HG03103 (cell line): ENCODE measurements around the gene MAP2K5.

Source experiments
- ATAC-seq: cut with Tn5 transposase; IDR thresholded peaks from one replicate; pipeline ENCODE4 v1.9.1; 2021; ENCODE audit warnings: low read depth; ENCODE audit not compliant: unreplicated experiment

Gene MAP2K5

DNA sequence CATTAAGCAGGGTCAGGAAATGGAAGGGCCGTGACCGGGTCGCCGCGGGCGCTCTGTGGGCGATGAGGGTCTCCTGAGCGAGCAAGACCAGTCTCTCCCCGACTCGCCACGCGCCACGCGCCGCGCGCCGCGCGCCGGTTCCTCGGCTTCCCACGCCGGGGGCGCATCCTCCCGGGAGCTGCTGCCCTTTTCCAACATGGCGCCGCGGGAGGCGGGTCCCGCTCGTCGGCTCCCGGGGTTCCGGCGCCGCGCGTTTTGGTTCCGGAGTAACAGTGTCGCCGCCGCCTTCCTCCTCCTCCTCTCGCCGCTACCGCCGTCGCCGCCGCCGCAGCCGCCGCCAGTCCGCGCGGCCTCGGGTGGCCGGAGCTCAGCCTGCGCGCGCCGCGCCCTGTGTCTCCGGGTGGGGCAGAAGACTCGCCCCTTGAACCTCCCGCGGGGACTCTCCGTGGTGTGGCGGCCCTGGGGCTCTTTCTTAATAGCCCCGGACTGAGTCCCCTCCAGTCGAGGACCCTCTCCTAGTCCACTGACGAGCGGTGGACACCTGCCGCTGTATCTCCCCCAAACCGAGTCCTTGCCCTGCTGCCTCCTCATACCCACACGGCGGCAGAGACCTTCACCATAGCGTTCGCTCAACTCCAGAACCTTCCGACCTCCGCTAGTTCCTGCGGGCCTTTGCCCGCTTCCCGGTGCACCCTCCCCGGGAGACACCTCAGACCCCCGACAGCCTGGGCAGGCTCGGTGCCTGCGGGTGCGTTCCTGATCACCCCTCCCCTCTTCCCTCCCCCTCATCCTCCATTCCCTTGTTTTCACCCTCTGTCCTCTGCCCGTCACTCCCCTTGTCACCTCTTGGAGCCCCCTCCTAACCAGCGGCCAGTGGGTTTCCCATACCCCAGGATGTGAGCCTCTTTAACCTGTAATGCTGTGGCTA lies at the start of gene MAP2K5:
TSS of gene MAP2K5 (plus strand) at position 284 of the 928 bp plus-strand sequence. CDS start at position 917, 633 bp downstream.
- ATAC-seq, result peak; percentile 45

DNA sequence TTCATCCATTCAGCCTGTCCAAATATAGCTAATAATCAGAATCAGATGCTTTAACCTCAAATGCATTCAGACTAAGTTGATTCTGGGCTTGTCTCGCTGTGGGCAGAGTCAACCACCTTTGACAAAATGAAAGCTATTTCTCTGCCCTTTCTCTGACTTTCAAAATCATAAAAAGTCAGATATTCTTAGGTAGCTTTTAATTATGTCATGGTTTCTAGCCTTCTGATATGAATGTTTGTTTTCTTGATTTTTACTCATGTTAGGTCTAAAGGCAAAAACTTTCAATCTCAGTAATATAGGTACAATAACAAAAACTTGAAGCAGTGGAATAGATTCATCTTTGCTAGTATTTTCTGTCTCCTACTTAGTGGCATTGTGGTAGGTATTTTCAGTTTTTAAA lies 46.9 kb upstream of the MAP2K5 start:
- no peak for ATAC-seq

DNA sequence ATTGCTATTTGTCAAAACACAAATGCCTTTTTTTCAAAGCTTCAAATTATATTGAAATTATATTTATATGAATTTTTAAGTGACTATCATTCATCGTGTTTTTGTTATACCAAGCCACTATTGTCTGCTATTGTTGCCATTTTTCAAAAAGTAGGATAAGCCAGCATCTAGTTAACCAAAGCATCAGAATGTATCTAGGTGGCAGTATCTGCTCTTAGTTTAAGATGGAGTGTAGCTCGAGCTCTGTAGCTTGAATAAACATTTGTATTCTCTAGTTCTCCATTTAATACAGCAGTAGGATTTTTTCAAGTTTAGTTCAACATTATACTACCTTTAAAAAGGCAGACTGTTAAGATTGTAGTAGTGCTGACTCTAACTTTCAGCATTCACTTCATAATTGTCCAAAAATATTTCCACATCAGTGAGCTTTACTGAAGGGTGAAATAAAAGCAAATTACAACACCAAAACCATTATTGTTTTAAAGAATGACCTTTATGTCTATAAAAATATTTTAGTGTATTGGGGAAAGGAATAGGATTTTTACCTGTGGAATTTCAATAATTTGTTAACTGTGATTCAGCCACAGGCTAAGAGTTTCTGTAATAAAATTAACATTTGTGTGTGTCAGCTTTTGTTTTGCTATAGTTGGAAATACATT lies 41.2 kb upstream of the MAP2K5 start:
- ATAC-seq, result no peak

- no peak for ATAC-seq
Measured at GRCh38 chr15:67501836-67502461, 40.6 kb upstream of the MAP2K5 start.

- ATAC-seq, result no peak
Measured at GRCh38 chr15:67504056-67504455, 38.4 kb upstream of the MAP2K5 start.

DNA sequence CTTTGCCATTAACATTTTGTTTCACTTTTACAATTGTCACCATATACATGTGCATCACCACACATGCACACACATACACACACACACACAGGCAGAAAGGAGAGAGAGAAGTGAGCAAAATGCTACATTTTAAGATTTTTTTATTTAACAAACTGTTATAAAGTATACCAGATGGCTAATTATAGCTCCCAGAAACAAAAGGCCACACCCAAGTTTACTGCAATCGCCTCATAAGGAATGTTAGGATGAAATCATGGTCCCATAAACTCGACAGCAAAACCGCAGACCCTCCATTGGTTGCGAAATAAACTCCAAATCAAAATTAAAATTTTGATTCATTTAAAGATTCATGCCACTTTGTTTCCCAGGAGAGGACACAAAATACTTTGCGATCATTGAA lies 37.7 kb upstream of the MAP2K5 start:
- no peak for ATAC-seq

DNA sequence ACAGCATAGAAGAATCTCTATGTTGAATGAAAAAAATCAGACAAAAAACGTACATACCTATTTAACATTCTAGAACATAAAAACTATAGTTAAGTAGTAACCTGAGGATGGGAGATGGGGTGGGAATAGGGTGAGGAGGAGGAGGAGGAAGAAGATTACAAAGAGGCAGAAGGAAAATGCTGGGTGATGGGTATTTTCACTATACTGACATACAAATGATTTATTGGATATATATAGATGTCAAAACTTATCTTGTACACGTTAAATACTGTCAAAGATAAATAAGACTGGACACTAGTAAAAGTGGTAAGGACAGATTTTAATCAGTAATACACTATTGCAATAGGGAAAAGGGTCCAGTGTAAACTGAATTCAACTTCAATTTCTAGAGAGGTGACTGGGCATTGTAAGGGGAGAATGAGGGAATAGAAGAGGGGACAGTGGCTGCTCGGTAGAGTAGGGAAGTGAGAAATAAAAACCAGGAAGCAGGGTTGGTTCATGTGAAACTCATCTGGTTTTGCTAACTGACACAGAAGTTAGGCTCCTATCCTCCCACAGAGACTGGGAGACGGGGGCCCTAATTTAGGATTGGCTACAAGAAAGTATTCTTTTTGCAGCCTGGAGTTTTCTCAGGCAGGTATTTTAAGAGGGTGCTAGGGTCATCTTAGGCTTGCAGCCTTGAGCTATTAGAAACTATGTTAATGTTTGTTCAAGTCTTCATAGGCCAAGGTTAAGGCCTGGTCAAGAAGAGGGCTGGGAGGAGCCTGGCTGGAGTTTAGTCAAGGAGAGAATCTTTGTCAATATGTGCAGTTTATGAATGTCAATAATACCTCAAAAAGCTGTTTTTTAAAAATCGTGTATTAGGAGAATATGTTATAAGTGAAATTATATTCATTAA lies 36.6 kb upstream of the MAP2K5 start:
- no peak for ATAC-seq

DNA sequence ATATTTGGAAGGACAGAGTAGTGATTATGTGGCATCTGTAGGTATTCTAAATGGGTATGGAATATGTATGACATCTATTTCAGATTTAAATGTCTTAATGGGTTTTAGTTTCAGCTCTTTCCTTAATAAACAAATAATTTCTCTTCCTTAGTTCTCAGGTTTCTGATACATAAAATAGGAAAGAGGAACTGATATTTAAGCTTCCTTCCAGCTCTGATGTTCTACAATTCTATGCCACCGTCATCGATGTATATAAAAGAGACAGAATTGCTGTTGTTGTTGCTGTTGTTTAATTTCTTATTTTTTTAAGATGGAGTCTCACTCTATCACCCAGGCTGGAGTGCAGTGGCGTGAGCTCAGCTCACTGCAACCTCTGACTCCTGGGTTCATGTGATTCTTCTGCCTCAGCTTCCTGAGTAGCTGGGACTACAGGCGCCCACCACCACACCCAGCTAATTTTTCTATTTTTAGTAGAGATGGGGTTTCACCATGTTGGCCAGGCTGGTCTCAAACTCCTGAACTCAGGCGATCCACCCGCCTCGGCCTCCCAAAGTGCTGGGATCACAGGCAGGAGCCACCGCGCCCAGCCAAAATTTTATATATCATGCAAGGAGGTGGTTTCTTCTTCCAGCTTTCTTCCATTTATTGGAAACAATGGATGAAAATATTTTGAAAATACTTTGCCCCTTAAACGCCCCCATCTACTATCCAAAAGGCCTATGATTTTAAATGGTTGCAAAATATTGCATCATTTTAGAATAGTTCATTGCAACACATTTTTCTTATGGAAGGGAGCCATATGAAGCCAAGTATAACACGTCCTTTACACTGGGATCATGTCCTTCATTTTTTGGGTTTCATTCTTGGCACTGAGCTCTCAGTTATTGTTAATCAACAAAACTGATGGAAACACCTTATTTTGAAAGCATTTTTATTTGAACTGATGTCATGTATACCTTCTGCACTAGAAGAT lies 35.4 kb upstream of the MAP2K5 start:
- no peak for ATAC-seq

- ATAC-seq, result no peak
Measured at GRCh38 chr15:67508407-67508806, 34.1 kb upstream of the MAP2K5 start.

- no peak for ATAC-seq
Measured at GRCh38 chr15:67509918-67510317, 32.6 kb upstream of the MAP2K5 start.

GRCh38 chr15:67510597-67511190 lies 31.8 kb upstream of the MAP2K5 start:
- no peak for ATAC-seq

DNA sequence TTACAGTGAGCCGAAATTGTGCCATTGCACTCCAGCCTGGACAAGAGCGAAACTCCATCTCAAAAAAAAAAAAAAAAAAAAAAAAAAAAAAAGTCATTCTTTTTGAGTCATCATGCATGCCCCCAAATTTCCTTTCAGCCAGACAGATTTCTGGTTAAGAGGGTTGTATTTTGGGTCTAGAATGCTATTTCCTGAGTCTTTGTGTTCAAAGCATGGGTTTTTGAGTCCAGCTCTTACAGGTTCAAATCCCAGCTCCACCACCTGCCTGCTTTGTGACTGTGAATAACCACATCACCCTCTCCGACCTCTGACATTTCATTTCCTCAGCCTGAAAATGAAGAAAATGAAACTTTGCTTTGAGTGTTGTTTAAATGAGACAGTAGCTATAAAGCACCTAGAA lies 30.9 kb upstream of the MAP2K5 start:
- ATAC-seq, result no peak

GRCh38 chr15:67512140-67512539 lies 30.4 kb upstream of the MAP2K5 start:
- ATAC-seq, result no peak

GRCh38 chr15:67512933-67513714 lies 29.4 kb upstream of the MAP2K5 start:
- ATAC-seq, result no peak

GRCh38 chr15:67515090-67515489 lies 27.4 kb upstream of the MAP2K5 start:
- ATAC-seq, result no peak

DNA sequence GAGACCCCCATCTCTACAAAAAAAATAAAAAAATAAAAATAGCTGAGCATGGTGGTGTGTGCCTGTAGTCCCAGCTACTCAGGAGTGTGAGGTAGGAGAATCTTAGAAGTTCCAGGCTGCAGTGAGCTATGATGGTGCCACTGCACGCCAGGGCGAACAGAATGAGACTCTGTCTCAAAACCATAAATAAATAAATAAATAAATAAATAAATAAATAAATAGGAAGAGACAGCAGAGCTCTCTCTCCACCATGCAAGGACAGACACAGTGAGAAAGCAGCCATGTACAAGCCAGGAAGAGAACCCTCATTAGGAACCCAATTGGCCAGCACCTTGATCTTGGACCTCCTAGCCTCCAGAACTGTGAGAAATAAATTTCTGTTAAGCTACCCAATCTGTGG lies 26.9 kb upstream of the MAP2K5 start:
- ATAC-seq, result no peak

DNA sequence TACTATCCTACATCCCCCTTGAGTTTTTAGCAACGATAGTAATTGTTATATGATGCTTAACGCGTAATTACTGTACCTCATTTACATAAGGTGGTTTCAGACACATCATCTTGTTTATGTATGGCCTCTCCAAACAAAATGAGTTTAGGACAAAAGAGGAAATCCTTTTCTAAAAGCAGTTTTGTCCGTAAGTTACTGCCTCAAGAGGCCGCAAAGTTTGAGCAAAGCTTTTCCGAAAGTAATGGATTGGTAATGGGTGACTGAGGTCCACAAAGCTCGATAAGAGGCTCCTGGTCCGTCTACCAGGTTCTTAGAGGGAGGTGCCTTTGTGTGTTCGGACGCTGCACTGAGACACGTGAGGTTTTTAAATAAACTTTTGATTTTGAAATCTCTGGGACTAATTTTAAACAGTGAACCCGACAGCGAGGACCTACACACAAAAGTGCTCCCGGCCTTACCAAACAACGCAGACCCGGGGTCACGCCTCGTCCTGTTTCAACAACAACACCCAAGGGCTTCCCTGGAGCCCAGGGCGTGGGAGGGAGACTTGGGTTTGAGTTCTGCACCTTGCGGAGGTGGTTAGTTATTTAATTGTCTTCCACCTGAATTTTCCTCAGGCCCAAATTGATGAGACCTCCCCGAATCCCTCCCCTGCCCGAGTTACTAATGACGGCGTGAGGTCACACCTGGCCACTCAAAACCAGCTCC lies 22.0 kb upstream of the MAP2K5 start:
- ATAC-seq, result no peak
